SHP77 (cell line): ENCODE results near the gene CACNA2D3.
"Not testable (repeated sequence)": the region's sequence is repeated elsewhere in the genome, so short reads cannot be mapped to it uniquely, and the experiment has no call there.

Source experiments
- DNase-seq, 2 experiments: peaks; one replicate each; lab custom pipeline; 2025; lab: John Stamatoyannopoulos, UW

CACNA2D3 gene

DNA sequence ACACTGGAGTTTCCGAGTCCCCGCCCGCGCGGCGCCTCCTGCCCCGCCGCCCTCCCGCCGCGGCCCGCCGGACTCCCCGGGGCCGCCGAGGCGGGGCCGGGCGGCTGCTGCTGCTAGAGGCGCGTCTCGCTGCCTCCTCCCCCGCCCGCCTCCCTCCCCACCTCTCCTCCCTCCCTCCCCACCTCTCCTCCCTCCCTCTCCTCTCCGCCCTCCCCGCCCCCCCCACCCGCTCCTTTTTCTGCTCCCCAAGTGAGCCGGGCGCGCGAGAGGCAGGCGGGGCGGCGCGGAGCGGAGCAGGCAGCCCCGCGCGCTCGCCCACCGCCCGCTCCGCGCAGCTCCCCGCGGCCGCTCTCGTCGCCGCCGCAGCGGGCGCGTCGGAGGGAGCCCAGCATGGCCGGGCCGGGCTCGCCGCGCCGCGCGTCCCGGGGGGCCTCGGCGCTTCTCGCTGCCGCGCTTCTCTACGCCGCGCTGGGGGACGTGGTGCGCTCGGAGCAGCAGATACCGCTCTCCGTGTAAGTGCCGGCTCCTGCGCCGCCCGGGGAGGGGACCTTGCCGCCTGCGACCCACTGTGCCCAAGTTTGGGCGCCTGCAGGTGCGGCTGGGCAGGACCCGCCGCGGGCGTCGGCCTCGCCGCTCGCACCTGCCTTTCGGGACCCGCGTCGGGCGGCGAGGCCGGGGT is at the start of gene CACNA2D3:
Gene CACNA2D3, plus strand, starts transcription at position 229 of the 679 bp plus-strand sequence.
- DNase-seq: no peak

DNA sequence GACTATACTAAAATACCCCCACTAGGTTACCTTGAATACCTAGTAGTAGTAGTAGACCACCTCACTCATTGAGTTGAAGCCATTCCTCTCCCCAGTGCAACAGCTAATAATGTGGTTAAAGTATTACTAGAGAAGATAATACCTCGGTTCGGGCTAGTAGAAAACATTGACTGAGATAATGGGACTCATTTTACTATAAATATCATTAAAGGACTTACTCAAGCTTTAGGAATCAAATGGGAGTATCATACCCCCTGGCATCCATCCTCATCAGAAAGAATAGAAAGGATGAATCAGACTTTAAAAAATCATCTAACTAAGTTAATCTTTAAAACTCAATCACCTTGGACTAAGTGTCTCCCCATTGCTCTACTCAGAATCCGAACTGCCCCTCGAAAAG is 49.0 kb upstream of the CACNA2D3 start:
- no peak for DNase-seq

DNA sequence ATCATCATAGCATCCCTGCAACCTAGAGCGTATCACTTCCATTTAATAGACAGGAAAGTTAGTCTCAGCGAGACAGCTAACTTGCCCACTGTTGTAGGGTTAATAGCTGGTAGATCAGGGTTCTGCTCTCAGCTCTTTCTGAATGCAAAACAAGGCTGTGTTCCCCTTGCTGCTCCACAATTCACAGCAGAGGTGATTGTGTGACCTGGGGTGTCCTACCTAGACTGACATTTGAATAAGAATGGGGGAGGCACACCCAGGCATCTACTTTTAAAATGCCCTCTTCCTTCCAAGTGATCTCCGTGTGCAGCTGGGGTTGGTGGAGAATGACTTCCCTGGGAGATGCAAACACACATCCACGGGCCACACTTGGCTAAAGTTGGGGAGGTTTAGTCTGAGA is 43.0 kb upstream of the CACNA2D3 start:
- DNase-seq: no peak

DNA sequence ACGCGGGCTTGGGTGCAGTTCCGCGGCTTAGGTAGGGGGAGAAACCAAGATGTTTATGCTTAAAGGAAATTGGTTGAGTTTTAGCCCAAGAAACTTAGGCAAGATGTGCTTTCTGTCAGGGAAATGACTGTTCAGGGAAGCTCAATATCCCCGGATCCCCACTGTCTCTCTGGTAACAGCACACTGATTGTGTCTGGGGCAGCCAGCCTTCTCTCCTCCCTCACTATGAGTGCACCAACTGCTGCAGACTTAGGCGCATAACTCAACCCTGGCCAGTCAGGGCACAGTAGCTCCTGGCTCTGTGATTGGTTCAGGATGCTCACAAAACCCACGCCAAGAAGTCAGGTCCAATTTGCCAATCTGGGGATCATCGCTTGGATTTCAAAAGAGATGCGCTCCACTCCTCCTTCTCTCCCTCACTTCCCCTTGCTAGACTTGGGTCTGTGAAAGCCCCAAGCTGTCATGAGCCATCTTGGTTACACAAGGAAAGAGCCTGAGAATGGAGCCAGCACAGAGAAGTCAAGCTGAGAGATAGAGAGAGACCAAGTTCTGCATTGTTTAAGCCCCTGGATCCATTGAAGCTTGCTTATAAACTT is 42.5 kb upstream of the CACNA2D3 start:
- no peak for DNase-seq

DNA sequence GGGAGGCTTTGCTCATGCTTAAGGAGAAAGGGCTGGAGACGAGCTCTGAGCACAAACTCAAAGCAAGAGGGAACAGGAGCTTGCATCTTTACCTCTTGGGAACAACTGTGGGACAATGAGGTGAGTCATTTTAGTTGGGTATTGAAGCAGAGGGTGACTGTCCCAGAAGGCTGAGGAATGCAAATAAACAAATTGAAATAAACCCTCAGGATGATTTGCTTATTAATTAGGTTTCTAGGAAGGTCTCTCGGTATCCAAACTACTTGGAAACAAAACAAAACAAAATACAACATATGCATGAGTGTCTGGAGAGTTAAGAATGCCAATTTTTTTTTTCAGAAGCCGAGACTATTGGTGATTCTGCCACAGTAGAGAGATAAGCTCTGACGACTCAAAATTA is 38.4 kb upstream of the CACNA2D3 start:
- no peak for DNase-seq

DNA sequence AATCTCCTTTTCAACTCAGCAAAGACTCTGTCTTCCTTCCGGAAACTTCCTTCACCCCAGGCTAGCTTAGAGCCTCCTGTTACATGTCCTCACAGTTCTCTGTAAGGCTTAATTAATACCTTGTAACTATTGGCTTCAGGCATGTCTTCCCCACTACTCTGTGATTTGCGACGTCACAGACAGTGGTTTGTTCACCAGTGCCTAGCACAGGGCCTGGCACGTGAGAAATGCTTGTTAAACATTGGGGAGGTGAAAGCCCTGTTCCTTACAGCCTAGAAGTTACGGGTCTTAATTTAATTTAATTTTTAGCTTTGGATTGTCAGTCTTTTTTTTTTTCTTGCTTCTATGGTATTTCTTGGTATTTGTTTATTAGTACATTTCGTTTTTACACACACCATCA is 36.4 kb upstream of the CACNA2D3 start:
- no peak for DNase-seq

DNA sequence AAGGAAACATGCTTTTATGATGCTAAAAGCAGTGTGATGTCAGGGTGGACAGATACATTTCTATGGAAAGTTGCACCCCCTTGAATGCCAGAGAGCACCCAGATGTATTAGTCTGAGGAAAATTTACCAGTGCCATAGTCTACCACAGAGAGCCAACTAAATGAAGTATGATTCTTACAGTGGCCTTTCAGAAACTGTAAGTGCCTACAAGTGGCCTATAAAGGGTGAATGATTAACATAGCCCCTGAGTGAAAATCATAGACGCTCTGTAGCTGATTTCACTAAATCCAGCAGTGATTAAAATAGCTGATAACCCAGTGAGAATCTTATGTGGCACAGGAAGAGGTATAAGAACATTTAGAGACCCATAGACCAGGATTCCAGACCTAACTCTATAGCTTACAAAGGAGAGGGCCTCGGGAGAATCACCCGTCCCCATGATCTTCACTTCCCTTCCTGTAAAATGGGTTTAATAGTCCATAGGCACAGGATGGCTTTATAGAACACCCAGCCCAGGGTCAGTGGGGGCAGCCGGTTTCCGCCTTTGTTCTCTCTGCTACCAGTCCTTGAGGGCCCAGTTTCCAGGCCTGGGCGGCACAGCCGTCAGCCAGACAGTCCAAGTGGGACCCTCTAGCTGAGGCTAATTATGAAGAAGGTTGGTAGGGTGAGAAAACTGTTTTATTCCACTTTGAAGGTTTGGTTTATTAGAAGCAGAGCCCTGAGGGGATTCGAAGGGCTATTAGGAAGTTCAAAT is 35.5 kb upstream of the CACNA2D3 start:
- DNase-seq: no peak

DNA sequence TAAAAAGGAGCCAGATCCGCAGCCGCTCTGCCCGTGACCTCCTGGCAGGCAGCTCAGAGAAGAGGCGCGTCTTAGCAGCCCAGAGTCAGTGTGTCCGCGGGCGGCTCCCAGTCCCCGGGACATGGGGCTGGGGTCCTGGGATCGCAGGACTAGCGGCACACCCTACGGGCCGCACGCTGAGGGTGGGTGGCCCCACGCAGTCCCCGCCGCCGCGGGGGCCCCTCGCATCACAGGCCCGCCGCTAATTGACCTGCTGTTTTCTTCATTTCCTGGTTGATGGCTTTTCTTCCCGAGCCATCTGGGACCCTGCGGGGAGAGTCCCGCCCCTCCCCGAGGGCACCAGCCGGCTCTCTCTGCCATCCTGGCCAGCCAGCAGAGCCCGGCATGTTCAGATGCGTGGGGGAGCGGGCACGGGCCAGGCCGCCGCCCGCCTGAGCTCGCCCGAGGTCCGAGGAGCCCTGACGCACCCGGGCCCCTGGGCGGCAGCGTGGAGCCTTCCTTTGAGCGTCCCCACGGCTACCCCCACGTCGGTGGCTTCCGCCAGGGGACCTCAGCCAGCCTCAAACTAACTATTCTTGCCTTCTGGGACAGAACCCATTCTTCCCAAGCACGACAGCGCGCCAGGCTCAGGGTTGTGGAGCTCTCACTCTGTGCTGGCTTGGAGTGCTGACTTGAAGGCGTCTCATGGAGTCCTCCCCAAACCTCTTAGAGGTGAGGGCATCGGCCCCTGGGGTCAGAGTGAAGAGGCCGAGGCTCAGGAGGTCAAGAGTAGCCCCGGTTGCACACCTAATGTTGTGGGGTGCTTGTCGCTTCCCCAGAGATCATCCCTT is 34.6 kb upstream of the CACNA2D3 start:
- DNase-seq: no peak

DNA sequence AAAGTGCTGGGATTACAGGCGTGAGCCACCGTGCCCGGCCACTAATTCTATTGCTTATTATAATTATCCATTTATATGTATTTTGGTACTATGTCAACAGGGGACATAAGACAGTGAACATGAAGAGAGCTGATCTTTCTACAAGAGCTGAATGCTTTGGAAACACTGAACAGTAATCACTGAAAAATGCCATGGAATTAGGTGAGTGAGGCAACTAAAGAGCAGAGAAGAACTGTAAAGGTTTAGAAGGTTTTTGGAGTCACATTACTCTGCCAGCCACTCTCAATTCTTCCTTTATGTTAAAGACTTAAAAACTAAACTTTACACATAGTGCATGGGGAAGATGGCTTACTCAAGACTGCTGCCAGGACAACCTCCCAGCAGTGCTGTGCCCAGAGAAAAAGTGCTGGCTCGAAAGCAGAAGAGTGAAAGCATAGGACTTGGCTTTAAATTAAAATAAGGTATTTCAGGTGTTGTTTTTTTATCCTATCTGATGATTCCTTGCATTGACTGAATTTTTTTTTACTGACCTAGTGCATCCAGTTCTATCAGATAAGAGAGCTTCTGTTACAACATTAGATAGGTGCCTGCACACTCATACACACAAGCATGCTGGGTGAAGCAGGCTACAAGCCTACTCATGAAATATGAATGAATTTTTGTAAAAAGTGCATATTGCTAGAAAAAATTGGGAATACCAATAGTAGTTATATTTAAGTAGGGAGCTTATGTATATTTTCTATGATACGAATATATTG is 28.7 kb upstream of the CACNA2D3 start:
- DNase-seq: no peak

DNA sequence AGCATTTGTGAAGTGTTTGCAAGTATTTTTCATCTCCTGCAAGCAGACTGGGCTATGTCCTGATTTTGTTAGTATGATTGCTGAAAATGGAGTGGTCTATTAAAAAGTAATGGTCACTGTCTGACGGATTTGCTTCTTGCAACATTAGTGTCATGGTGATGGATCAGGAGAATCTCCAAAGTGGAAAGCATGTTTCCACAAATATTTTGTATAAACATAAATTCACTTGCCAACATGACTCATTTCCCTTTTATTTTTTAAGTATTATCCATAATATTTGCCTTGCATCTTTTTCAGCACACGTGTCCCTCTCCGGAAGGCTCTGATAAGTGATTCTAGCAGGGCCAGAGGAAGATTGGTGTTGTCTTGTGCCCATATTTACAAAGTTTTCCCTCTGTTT is 27.4 kb upstream of the CACNA2D3 start:
- DNase-seq: no peak

DNA sequence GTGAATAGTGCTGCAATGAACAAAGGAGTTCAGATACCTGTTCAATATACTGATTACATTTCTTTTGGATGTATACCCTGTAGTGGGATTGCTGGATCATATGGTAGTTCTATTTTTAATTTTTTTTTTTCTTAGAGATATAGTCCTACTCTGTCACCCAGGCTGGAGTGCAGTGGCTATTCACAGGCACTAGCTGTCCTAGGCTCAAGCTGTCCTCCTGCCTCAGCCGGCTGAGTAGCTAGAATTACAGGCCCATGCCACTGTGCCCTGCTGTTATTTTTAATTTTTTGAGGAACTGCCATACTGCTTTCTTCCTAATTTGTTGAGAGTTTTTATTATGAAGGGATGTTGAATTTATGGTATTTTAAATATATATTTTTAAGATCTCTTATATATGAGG is 23.0 kb upstream of the CACNA2D3 start:
- DNase-seq: no peak

DNA sequence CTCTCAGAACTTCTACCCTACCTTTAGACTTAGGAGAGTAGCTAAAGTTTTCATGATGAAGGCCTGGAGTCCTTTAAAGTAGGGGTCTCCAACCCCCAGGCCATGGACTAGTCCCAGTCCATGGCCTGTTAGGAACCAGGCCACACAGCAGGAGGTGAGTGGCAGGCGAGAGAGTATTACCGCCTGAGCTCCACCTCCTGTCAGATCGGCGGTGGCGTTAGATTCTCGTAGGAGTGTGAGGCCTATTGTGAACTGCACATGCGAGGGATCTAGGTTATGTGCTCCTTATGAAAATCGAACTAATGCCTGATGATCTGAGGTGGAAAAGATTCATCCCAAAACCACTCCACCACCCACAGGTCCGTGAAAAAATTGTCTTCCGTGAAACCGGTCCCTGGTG is 18.3 kb upstream of the CACNA2D3 start:
- no peak for DNase-seq

DNA sequence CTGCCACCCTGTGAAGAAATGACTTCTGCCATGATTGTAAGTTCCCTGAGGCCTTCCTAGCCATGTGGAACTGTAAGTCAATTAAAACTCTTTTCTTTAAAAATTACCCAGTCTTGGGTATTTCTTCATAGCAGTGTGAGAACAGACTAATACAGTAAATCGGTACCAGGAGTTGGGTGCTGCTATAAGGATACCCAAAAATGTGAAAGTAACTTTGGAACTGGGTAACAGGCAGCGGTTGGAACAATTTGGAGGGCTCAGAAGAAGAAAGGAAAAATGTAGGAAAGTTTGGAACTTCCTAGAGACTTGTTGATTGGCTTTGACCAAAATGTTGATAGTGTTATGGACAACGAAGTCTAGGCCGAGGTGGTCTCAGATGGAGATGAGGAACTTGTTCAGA is 6.2 kb upstream of the CACNA2D3 start:
- DNase-seq: not testable (repeated sequence)

DNA sequence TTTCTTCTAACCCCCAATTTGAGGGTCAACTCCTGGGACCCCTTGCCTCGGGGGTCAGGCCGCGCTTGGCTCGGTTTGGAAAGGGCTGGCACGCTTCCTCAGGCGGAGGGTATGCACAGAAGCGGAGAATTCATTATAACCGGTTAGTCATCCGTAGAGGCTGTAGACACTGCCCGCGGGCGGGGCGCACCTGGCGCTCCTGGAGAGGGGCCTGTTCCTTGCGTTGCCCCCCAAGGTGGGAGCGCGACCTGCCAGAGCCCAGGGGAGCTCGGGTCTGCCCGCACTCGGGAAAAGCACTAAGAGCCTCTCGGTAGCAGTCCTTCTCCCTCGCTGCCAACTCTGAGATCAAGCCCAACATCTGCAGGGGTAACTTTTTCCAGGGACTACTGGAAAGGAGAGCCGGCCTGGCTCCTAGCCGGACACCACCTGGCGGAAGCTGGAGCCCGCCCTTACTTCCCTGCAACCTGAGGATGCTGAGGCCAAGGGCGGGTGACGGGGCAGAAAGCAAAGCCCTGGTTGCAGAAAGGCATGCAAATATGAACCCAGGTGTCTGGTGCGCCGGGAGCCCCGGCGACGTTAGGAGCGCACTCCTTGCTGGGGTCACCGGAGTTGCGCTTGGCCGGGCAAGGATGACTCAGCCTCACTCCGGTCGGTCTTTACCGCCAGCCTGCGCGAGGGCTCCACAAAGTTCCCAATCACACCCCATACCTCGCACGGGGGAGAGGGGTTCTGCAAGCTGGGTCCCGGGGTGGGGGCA is 1.5 kb upstream of the CACNA2D3 start:
- no peak for DNase-seq

DNA sequence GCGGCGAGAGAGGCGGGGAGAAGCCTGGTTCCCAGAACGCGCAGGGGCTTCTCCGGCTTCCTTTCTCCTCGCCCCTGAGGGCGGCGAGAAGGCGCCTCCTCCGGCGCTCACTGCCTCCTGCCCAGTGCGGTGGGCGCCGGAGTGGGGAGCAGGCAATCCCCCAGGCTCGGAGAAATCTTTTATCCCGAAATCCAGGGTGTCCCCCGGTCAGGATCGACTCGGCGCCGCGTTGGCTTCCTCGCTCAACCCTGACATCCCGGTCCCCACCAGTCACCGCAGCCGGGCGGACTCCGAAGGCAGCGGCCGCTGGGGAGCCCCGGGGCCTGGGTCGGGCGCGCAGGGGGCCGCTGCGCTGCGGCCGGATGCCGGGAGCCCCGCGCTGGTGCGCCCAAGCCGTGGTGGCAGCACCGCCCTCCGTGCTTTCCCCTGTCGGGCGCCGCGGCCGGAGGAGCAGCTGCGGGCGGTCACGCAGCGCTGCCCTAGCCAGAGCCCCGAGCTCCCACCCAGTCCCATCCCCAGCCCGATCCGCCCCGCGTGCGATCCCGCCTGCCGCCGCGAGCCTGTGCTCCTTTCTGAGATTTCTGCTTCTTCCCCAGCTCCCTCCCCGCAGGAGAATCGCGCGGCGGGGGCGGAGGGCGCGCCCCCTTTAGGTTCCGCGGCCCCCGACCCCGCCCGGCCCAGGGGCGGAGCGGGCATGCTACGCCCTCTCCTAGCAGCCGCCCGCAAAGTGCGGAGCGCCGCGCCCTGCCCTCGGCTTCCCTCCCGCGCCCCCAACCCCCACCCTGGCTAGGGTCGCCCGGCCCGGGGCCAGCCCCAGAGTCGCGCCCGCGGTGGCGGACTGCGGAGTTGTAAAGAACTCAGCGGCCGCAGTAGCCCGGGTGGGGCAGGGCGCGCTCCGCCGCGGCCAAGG is 683 bp upstream of the CACNA2D3 start:
- no peak for DNase-seq

DNA sequence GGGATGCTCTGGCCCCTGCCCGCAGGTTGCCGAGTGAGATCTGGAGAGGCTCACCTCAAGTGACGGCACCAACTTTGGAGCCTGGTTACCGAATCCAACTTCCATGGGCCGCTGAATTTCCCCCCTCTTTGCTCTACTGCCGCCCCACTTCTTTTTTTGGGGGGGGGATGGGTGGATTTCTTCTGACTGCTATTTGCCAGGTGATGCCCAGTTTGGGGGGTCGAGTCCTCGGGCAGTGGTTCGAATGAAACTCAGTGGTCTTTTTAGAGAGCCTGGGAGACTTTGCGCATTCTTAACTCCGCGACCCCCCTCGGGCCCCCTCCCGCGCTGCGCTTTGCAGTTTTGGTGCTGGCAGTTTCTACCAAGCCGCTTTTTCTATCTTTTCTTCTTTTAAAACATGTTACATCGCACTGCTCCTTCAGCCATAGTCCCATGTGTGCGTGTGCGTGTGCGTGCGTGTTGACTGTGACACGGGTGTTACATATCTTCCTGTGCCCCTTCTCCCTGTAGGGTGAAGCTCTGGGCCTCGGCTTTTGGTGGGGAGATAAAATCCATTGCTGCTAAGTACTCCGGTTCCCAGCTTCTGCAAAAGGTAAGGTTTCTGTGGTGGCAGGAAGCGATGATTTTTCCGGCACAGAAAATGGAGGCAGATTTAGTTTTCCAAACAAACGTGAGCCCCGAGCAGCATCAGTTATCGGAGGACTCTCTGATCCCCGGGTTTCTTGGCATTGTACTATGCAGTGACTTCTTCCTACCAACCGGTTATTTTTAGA is 837 bp downstream of the CACNA2D3 start:
- no peak for DNase-seq

DNA sequence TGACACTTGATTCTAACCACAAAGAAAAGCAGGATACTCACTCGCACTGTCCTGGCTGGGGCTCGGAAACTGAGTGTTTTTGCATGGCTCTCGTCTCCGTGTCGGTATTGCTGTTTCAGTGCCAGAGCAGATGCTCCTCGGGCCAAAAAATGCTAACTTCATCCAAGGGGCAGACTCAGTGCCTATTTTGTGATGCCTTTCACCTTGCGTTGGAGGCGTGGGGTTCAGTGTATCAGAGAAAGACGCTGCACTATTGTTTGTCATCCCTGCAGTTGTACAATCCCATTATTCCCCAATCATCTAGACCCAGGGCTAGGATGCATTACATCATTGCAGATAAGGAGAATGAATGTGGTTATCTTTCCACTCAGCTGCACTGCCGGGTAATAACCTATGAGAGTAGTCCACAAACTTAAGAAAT is 1.4 kb downstream of the CACNA2D3 start:
- no peak for DNase-seq

DNA sequence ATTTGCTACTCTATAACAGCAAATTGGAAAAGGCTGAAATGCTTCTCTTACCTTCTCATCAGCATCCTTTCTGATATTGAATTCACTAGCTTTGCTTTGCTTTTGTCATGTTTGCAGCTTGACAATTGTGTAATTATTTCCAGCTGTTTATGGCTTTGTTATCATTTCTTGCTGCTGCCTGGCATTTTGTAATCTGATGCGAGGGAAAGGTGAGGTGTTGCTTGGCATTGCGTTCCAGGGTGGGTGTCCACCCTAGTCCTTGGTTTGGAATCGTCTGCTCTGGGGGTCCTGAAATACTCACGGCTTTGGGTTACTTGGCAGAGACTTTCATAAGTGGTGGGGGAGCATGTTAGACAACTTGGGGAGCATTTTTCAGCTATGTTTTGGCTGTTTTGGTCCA is 2.9 kb downstream of the CACNA2D3 start:
- DNase-seq: no peak

DNA sequence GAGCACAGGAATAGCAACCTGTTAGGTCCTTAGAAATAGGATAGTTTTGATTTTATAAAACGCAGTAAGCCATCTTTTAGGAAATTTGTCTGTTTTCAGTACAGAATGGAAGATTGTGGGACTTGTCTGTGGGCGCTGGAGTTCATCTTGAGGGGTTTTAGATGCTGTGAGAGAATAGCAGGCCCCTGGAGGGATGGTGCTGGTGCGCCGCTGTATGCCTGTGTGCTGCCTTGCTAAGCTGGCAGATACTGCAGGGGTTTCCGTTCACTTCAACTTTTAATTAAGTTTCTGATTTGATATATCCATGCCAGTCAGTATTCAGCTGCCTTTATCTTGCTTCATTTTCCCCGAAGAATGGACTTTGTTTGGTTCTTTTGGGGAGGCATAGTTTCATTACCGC is 4.2 kb downstream of the CACNA2D3 start:
- no peak for DNase-seq
